ENCODE results near the gene PPP1CA. TPM values are rescaled to one million over a fixed set of nuclear protein-coding genes. Genes with fewer than 3 reads are reported as not detected.

PPP1CA gene
- total RNA-seq, 4 donors from 2014 or later = 50.6 to 97.8 (median 72.7) TPM

DNA sequence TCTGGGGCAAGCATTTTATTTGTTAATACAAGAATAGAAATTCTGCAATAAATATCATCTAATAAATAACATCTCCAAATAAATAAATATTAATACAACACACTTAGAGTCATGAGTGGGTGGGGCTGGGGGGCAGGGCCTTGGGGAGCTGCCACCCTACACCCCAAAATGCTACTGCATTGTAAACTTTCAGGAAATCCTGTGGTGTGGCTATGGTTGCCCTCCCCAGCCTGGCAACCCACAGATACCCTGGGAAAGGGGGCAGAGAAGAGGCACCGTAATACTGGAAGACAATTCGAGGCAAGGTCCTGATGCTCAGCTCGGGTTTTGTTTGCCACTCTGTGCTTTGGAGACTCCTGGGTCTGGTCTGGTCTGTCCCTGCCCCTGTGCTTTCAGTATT lies 37.5 kb downstream of the PPP1CA start:
- Histone ChIP-seq H3K9me3 (no peaks in the 10 kb centered on the region), H3K4me3 (no peak overlapping the region), H3K36me3 (peaks cover 0 to 27% (median 0%) of the 10 kb centered on the region in 3 donors), H3K4me1 (peaks cover 0 to 43% (median 31%) of the 10 kb centered on the region in 4 donors), H3K27ac (no peak overlapping the region), H3K27me3 (no peaks in the 10 kb centered on the region)
- WGBS, 2 donors = 89 to 93% methylated on average over 3 of the region's 3 CpGs
- TF ChIP-seq POLR2A (IDR thresholded peaks at IDR 0.05) (no peak), EP300 (IDR thresholded peaks at IDR 0.05) (no peak)
- TF ChIP-seq, protein P1, sequence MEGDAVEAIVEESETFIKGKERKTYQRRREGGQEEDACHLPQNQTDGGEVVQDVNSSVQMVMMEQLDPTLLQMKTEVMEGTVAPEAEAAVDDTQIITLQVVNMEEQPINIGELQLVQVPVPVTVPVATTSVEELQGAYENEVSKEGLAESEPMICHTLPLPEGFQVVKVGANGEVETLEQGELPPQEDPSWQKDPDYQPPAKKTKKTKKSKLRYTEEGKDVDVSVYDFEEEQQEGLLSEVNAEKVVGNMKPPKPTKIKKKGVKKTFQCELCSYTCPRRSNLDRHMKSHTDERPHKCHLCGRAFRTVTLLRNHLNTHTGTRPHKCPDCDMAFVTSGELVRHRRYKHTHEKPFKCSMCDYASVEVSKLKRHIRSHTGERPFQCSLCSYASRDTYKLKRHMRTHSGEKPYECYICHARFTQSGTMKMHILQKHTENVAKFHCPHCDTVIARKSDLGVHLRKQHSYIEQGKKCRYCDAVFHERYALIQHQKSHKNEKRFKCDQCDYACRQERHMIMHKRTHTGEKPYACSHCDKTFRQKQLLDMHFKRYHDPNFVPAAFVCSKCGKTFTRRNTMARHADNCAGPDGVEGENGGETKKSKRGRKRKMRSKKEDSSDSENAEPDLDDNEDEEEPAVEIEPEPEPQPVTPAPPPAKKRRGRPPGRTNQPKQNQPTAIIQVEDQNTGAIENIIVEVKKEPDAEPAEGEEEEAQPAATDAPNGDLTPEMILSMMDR (IDR thresholded peaks at IDR 0.05) = no peak
- DNase-seq (ENCODE audit: low spot score in 2 of 2) = no peak

DNA sequence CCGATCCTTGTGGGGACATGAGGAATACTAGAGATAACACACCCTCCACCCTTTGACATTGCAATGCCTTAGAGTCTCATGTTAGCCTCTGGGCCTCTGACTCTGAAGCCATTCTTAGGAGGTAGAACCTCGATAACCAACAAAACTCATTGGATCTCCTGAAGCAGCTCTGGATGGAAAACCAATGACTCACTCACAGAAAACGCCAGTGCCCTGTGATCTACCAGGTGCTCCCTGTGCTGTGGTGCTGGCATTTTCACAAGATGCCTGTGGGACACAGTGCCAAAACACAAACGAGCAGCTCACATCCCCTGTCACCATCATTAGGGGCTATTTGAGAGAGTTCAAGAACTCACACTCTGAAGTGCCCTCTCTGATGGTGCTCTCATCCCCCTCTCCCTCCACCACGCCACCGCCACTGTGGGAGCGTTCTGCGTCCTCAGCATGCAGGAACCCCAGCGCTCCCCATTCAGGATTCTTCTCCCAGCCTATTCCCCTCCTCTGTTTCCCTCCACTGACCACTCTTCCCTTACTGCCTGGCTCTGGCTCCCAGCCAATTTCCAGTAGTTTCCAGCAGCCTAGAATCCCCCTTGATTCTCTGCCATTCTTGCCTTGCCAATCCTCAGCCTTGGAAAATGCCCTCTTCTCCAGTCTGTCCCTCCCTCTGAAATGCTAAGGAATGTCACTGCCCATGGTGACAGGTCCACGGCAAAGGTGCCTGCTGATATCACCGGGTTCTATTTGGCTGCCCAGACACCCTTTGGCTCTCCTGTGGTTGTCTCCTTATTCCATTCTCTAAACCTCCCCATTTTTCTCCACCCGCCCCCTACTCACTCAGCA lies 43.6 kb downstream of the PPP1CA start:
- H3K4me1 ChIP-seq = peaks cover 4 to 67% (median 56%) of the 10 kb centered on the region in 4 donors
- WGBS, 2 donors = 59 to 64% methylated on average over 12 of the region's 12 CpGs
- no peak overlapping the region for H3K4me3 ChIP-seq
- H3K36me3 ChIP-seq = peaks cover 0 to under 1% (median 0%) of the 10 kb centered on the region in 3 donors
- peak overlapping the region; percentile 32 to 99 (median 98) for H3K27ac ChIP-seq
- no peaks in the 10 kb centered on the region for H3K9me3 ChIP-seq
- TF ChIP-seq EP300 (IDR thresholded peaks at IDR 0.05) (no peak), POLR2A (IDR thresholded peaks at IDR 0.05) (no peak)
- TF ChIP-seq, protein P1 (IDR thresholded peaks at IDR 0.05) = no peak
- DNase-seq (ENCODE audit: low spot score in 2 of 2) = no peak
- H3K27me3 ChIP-seq = no peaks in the 10 kb centered on the region

DNA sequence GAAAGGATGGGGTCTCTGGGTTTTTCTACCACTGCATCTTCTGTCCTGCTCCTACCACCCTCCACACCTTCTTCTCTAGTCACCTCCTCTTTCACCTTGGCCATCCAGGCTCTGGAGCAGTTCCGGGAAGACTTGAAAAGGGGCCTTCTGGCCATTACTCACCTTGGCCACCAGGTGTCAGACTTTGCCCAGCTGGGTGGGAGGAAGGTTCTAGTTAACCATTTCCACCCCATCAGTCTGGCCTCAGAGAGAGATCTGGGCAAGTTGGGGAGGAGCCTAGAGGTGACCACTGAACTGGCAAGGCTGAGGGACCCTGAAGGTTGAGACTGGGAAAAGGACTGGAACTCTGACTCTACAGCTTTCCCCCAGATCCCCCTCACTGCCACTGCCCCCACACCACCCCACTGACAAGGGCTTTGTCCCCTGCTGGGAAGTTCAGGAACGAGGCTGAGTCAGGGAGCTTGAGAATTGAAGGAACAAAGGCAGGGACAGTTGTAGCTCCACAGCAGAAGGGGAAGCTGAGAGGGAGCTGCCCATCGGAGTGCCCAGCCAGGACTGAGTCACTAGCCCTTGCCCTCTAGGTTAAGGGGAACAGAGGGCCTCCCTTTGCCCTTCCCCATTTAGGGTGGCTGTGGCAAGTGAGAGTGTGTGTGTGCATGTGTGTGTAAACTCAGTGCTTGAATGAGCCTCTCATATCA lies 44.6 kb downstream of the PPP1CA start:
- H3K27me3 ChIP-seq = no peaks in the 10 kb centered on the region
- 7 to 11% methylated on average over 3 of the region's 3 CpGs for WGBS, 2 donors
- peak in 1 of 2 donors; percentile 86 for TF ChIP-seq EP300 (IDR thresholded peaks at IDR 0.05)
- TF ChIP-seq, protein P1 (IDR thresholded peaks at IDR 0.05) = peak; percentile 91 to 96 (median 92)
- TF ChIP-seq POLR2A (IDR thresholded peaks at IDR 0.05) = peak; percentile 18 to 26
- peak overlapping the region; percentile 94 to 99 (median 98) for H3K27ac ChIP-seq
- no peaks in the 10 kb centered on the region for H3K9me3 ChIP-seq
- H3K4me1 ChIP-seq = peaks cover 4 to 72% (median 64%) of the 10 kb centered on the region in 4 donors
- DNase-seq (ENCODE audit: low spot score in 2 of 2) = no peak
- H3K36me3 ChIP-seq = no peaks in the 10 kb centered on the region
- no peak overlapping the region for H3K4me3 ChIP-seq

DNA sequence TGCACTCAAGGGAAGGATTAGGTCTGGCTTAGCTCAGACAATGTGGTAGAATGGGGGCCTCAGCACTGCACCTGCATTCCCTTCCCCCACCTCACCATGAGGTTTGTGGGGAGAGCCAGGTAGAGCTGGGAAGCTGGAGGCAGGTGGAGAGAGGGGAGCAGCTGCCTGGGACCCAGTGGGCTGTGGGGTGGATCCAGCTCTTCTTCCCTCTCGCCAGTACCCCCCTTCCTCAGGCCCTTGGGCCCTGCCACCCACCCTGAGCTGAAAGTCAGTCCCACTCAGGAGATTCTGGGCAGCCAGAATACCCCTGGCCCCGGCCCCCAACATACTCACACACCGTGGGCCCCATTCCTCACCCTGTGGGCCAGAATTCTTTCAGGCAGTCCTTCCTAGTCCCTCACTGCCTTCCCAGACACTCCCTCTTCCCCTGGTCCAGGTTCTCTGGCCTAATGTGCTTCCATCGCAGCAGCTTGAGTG lies 45.2 kb downstream of the PPP1CA start:
- H3K9me3 ChIP-seq = no peaks in the 10 kb centered on the region
- H3K27ac ChIP-seq = peak overlapping the region; percentile 94 to 99 (median 98)
- TF ChIP-seq, protein P1 (IDR thresholded peaks at IDR 0.05) = no peak
- TF ChIP-seq EP300 (IDR thresholded peaks at IDR 0.05) (no peak), POLR2A (IDR thresholded peaks at IDR 0.05) (no peak)
- DNase-seq (ENCODE audit: low spot score in 2 of 2) = no peak
- 44 to 47% methylated on average over 4 of the region's 4 CpGs for WGBS, 2 donors
- H3K36me3 ChIP-seq = no peaks in the 10 kb centered on the region
- no peak overlapping the region for H3K4me3 ChIP-seq
- H3K27me3 ChIP-seq = no peaks in the 10 kb centered on the region
- peaks cover 4 to 78% (median 70%) of the 10 kb centered on the region in 4 donors for H3K4me1 ChIP-seq
